Fibroblast of the conjunctiva (primary cell): ENCODE data around the gene HES2.
"Not testable (repeated sequence)": the region's sequence is repeated elsewhere in the genome, so short reads cannot be mapped to it uniquely, and the experiment has no call there.

ENCODE experiments used
- DNase-seq: peaks from one replicate; pipeline ENCODE4 v3.0.0-alpha.2; 2010; ENCODE audit warnings: low read depth

The HES2 gene

GRCh38 chr1:6416906-6417305 is 2.8 kb downstream of the HES2 start:
- DNase-seq, result no peak

- no peak for DNase-seq
Measured at GRCh38 chr1:6416295-6416656, 3.4 kb downstream of the HES2 start.

GRCh38 chr1:6414881-6415626 is 4.7 kb downstream of the HES2 start:
- DNase-seq, result no peak

GRCh38 chr1:6414443-6414844 is 5.3 kb downstream of the HES2 start:
- no peak for DNase-seq

- DNase-seq, result no peak
Measured at GRCh38 chr1:6412896-6413295, 6.8 kb downstream of the HES2 start.

- no peak for DNase-seq
Measured at GRCh38 chr1:6410248-6410893, 9.3 kb downstream of the HES2 start.

- no peak for DNase-seq
Measured at GRCh38 chr1:6409733-6410132, 10.0 kb downstream of the HES2 start.

GRCh38 chr1:6409053-6409452 is 10.7 kb downstream of the HES2 start:
- no peak for DNase-seq

GRCh38 chr1:6408023-6408422 is 11.7 kb downstream of the HES2 start:
- DNase-seq, result no peak

- DNase-seq, result no peak
Measured at GRCh38 chr1:6401673-6402072, 18.0 kb downstream of the HES2 start.

GRCh38 chr1:6399294-6399693 is 20.4 kb downstream of the HES2 start:
- no peak for DNase-seq

GRCh38 chr1:6397844-6398441 is 21.8 kb downstream of the HES2 start:
- DNase-seq, result no peak

GRCh38 chr1:6396998-6397397 is 22.7 kb downstream of the HES2 start:
- no peak for DNase-seq

GRCh38 chr1:6395781-6396244 is 23.9 kb downstream of the HES2 start:
- DNase-seq, result not testable (repeated sequence)

- not testable (repeated sequence) for DNase-seq
Measured at GRCh38 chr1:6395130-6395529, 24.6 kb downstream of the HES2 start.

- peak; percentile 44 for DNase-seq
Measured at GRCh38 chr1:6393400-6394187, 26.1 kb downstream of the HES2 start, which contains the start of gene ACOT7. Gene ACOT7, minus strand, starts transcription at chr1:6393767. Its CDS starts 368 bp downstream, at chr1:6393399.

GRCh38 chr1:6392809-6393399 is 26.8 kb downstream of the HES2 start:
- no peak for DNase-seq

- DNase-seq, result no peak
Measured at GRCh38 chr1:6391951-6392808, 27.5 kb downstream of the HES2 start.

GRCh38 chr1:6389971-6390370 is 29.7 kb downstream of the HES2 start:
- no peak for DNase-seq

GRCh38 chr1:6386371-6386949 is 33.3 kb downstream of the HES2 start:
- no peak for DNase-seq
